Fibroblast of pulmonary artery (primary cell): ENCODE results near the gene LGALS4.
A peak's percentile ranks its signal among the peaks of the same experiment; 100 is the strongest.
"Not testable (repeated sequence)": the region's sequence is repeated elsewhere in the genome, so short reads cannot be mapped to it uniquely, and the experiment has no call there.

Experiments
- DNase-seq: peaks from one replicate; pipeline ENCODE4 v3.0.0-alpha.2; 2010; ENCODE audit warnings: low read depth
- H3K4me3 ChIP-seq: replicated peaks from 2 replicates; pipeline ENCODE4 v1.5.1; 2011; ENCODE audit warnings: low read depth, mild to moderate bottlenecking, control low read depth, low read length, moderate library complexity
- TF ChIP-seq, protein P1 (sequence below): IDR thresholded peaks from 2 replicates; pipeline ENCODE4 v1.5.1; 2011; ENCODE audit warnings: mild to moderate bottlenecking, control low read depth, low read length, inconsistent platforms; ENCODE audit errors: missing control alignments

LGALS4 gene

DNA sequence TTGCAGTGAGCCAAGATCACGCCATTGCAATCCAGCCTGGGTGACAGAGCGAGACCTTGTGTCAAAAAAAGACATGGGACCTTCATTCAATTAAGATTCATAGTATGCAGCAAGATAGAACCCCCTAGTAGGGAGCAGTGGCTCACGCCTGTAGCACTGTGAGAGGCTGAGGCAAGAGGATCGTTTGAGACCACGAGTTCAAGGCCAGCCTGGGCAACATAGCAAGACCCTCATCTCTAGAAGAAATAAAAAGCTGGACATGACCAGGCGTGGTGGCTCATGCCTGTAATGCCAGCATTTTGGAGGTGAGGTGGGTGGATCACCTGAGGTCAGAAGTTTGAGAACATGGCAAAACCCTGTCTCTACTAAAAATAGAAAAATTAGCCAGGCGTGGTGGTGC is 32.3 kb downstream of the LGALS4 start:
- DNase-seq = no peak
- H3K4me3 ChIP-seq = no peak overlapping the region
- TF ChIP-seq, protein P1, sequence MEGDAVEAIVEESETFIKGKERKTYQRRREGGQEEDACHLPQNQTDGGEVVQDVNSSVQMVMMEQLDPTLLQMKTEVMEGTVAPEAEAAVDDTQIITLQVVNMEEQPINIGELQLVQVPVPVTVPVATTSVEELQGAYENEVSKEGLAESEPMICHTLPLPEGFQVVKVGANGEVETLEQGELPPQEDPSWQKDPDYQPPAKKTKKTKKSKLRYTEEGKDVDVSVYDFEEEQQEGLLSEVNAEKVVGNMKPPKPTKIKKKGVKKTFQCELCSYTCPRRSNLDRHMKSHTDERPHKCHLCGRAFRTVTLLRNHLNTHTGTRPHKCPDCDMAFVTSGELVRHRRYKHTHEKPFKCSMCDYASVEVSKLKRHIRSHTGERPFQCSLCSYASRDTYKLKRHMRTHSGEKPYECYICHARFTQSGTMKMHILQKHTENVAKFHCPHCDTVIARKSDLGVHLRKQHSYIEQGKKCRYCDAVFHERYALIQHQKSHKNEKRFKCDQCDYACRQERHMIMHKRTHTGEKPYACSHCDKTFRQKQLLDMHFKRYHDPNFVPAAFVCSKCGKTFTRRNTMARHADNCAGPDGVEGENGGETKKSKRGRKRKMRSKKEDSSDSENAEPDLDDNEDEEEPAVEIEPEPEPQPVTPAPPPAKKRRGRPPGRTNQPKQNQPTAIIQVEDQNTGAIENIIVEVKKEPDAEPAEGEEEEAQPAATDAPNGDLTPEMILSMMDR = no peak

DNA sequence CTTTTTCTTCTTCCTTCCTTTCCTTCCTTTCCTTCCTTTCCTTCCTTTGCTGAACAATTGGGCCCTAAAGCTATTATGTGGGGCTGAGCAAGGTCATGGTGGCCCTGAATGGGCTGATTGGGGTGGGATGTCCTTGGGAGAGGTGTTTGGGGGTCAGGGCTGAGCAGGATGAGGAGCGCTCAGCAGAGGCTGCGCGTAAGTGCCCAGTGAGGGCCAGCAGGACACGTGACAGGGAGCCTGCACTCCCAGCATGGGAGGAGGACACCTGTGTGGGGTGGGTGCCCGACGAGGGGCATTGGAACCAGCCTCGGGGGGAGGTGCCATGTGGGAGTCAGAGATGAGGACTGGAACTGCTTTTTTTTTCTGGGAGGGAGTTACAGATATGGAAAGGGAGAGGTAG is 34.0 kb downstream of the LGALS4 start:
- H3K4me3 ChIP-seq = no peak overlapping the region
- TF ChIP-seq, protein P1 = no peak
- no peak for DNase-seq

DNA sequence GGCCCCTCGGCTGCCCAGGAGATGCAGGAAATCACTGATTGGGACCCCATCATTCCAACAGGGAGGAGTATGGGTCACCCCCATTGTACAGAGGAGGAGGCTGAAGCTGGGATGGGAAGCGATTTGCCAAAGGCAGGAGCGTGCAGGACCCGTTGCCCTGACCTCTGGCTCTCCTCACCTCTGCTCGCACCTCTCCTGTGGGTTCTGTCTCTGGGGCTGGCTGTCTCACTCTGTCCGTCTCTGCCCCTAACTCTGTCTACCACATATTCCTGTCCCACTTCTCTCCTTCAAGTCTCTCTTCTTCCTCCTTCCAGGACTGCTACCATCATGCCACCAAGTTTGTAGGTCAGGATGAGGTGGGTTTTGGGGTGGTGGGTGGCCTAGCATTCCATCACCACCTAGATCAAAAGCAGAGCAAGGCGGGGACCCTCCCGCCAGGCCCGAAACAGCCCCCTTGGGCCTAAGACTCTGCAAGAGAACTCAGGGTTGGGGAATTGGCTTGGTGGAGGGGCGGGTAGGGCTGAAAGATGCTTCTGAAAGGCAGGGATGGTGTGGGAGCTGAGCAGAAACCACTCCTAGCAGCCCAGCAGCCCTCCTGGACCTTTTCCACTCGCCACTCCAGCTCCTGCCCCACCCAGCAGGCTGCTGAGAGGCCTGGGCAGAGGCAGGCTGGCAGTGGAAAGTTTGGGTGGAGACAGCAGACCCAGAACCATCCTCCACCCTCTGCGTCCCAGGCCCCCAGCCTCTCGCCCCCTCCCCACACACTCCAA is 38.4 kb downstream of the LGALS4 start:
- DNase-seq = no peak
- TF ChIP-seq, protein P1 = no peak
- no peak overlapping the region for H3K4me3 ChIP-seq

DNA sequence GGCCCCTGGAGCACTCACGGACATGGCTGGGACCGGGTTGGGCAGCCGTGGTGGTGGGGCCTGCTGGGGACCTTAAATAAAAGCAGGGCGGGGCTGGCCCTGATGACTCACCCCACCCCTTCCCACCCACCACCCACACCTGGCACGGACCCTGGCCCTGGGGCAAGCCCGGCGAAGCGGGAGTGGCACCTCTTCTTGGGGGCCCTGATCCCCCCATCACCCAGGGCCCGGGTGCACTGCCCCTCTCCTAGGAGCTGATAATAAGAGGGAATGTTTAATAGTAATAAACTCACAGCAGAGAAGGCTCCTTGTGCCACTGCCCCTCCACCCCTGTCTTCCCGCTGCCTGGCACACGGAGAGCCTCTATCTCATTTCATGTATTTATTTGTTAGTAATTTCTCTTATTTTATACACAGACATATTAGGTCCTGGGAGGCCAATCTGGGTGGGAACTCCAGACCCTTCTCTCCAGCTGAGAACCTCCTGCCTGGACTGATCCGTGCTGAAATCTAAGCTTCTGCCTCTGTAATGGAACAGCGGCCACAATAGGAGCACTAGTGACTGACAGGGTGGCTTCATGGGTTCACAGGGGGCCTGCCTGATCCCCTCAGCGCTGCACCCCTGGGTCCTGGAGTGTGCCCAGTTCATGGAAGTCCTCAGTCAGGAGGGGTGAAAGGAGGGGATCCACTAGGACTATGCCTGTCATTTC is 39.1 kb downstream of the LGALS4 start, which contains the start of gene LGALS7:
Gene LGALS7, minus strand, starts transcription at position 49 of the 709 bp plus-strand sequence. Its CDS starts 25 bp downstream, at position 24.
- H3K4me3 ChIP-seq = no peak within 1 kb of the TSS
- DNase-seq = no peak
- TF ChIP-seq, protein P1 = no peak

DNA sequence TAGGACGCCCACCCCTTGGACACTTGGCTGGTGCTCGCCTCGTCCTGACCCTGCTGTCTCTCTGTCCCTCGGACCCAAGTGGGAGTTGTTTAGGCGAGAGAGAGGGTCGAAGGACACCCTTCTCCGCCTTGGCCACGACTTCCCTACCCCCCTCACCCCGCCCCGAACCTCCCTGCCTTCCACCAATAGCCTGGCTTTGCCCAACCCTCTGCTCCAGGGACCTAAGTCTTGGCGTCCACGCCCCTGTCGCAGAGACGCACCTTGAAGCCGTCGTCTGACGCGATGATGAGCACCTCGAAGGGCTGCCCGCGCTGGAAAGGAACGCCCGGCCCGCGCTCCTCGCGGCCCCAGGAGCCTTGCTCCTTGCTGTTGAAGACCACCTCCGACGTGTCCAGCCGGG is 41.2 kb downstream of the LGALS4 start:
- not testable (repeated sequence) for H3K4me3 ChIP-seq, DNase-seq

DNA sequence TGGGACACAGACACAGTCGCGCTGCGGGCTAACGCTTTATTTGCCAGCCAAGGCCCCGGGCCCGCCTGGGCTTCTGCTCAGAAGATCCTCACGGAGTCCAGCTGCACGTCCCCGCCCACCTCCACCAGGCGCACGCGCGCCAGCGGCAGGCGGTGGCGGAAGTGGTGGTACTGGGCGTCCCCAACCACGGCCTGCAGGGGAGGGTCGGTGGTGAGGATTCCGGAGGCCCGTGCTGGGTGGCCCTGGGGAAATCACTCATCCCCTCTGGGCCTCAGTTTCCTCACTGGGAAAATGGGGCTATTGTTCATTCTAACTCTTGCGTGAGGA is 41.8 kb downstream of the LGALS4 start:
- not testable (repeated sequence) for H3K4me3 ChIP-seq, DNase-seq

DNA sequence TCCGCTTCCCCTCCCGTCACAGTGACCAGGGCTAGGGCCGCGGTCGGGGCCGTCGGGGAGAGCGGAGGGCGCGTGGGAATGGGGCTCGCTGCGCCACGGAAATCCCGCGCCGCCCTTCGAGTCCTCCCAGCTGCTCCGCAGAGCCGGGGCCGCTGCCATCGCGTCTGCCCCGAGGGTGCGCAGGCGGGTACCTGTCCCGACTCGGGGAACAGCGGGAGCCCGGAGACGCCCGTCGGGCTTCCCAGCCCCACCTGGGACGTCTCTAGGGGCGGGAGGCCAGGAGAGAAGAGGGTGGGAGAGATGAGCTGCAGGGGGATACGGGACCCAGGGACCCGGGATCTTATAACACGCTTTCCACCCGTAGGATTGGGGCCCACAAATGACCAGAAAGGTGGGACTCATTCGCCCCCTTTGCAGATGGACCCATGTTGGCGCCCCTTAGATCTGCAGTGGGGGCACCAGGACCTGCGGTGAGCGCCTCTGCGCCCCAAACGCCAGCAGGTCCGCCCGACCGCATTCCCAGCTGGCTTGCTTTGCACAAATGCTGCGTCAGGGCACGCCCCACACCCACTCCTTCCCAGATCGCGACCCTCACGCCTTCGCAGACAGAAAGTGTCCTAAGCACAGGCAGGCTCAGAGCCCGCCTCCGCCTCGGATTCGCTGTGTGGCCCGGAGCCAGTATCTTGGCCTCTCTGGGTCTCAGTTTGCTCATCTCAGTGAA is 42.4 kb downstream of the LGALS4 start:
- not testable (repeated sequence) for H3K4me3 ChIP-seq, DNase-seq

DNA sequence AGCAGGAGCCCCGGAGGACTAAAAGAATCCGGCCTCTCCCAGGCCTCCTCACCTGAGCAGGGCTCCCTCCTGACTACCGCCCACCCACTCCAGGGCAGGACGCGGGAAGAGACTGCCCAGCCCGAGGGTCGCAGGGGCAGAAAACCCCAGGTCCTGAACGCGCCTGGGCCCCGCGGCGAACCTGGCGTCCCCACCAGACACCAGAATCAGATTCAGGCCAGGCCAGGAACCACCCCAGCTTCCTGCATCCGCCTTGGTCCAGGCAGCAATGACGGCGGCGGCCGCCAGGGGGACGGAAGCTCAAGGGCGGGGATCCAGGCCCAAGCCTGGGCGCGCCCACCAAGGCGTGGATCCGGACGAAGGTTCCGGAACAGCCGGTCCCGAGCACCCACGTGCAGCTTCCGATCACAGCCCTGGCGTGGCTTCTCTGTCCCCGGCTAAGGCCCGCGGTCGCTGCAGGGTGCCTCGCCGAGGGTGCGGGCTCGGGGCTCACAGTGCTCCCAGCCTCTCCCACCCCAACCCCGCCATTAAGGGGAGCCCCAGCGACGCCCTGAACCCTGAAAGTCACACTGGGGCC is 43.0 kb downstream of the LGALS4 start:
- H3K4me3 ChIP-seq = no peak overlapping the region
- TF ChIP-seq, protein P1 = peak; percentile 54
- DNase-seq = peak; percentile 77
